Testis (tissue), 2 donors: ENCODE measurements around the gene NEURL4.

Source experiments
- CTCF ChIP-seq, 3 experiments: fragments of 450-650 bp in 2 of 3; fragments of 200-600 bp in 1 of 3; sonication (generic) in 1 of 3; IDR thresholded peaks; one replicate each; pipeline ENCODE4 v1.5.1; 2016 to 2019; ENCODE audit warnings: antibody characterized with exemption in 3 of 3, mild to moderate bottlenecking in 2 of 3, moderate library complexity in 1 of 3
- POLR2A ChIP-seq: fragments of 450-650 bp; IDR thresholded peaks from one replicate; pipeline ENCODE4 v1.6.1; 2017; ENCODE audit warnings: antibody characterized with exemption, mild to moderate bottlenecking, moderate library complexity

- no peak for TF ChIP-seq POLR2A
- TF ChIP-seq CTCF (IDR thresholded peaks at IDR 0.05) = no peak
These were observed 39.7 kb downstream of the NEURL4 start for GRCh38 chr17:7289256-7290032.
